ENCODE data around the gene GLYR1. TPM values are rescaled to one million over a fixed set of nuclear protein-coding genes. Genes with fewer than 3 reads are reported as not detected.

The GLYR1 gene
- total and polyA plus RNA-seq, 4 donors: 18.1 to 50.2 (median 40.6) TPM

GRCh38 chr16:4775005-4775404, 72.1 kb downstream of the GLYR1 start:
- no peak for TF ChIP-seq HNF4A (conservative IDR thresholded peaks at IDR 0.05)
- TF ChIP-seq, protein P1, sequence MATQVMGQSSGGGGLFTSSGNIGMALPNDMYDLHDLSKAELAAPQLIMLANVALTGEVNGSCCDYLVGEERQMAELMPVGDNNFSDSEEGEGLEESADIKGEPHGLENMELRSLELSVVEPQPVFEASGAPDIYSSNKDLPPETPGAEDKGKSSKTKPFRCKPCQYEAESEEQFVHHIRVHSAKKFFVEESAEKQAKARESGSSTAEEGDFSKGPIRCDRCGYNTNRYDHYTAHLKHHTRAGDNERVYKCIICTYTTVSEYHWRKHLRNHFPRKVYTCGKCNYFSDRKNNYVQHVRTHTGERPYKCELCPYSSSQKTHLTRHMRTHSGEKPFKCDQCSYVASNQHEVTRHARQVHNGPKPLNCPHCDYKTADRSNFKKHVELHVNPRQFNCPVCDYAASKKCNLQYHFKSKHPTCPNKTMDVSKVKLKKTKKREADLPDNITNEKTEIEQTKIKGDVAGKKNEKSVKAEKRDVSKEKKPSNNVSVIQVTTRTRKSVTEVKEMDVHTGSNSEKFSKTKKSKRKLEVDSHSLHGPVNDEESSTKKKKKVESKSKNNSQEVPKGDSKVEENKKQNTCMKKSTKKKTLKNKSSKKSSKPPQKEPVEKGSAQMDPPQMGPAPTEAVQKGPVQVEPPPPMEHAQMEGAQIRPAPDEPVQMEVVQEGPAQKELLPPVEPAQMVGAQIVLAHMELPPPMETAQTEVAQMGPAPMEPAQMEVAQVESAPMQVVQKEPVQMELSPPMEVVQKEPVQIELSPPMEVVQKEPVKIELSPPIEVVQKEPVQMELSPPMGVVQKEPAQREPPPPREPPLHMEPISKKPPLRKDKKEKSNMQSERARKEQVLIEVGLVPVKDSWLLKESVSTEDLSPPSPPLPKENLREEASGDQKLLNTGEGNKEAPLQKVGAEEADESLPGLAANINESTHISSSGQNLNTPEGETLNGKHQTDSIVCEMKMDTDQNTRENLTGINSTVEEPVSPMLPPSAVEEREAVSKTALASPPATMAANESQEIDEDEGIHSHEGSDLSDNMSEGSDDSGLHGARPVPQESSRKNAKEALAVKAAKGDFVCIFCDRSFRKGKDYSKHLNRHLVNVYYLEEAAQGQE (IDR thresholded peaks at IDR 0.05): no peak
- TF ChIP-seq TAF1 (conservative IDR thresholded peaks at IDR 0.05): no peak
- TF ChIP-seq JUND (IDR thresholded peaks at IDR 0.05): no peak
- TF ChIP-seq SP1 (IDR thresholded peaks at IDR 0.05): no peak
- no peak overlapping the region for H3K27ac ChIP-seq (ENCODE audit: low read depth in 1 of 2, low read length in 2 of 2)
- H3K36me3 ChIP-seq (ENCODE audit: control insufficient read depth in 4 of 4, insufficient read depth in 3 of 4, low read depth in 1 of 4, low read length in 3 of 4): no peaks in the 10 kb centered on the region
- H3K4me3 ChIP-seq (ENCODE audit: low read depth in 1 of 3, low read length in 3 of 3): no peak overlapping the region
- H3K27me3 ChIP-seq (ENCODE audit: control insufficient read depth in 4 of 4, insufficient read depth in 4 of 4, low read length in 3 of 4): no peaks in the 10 kb centered on the region
- no peaks in the 10 kb centered on the region for H3K9me3 ChIP-seq (ENCODE audit: control insufficient read depth in 4 of 4, low read length in 3 of 4)
- H3K4me1 ChIP-seq (ENCODE audit: control insufficient read depth in 4 of 4, insufficient read depth in 4 of 4, low read length in 3 of 4): no peaks in the 10 kb centered on the region
- 93% methylated on average over 13 of the region's 13 CpGs for WGBS
- DNase-seq (ENCODE audit: low spot score): no peak
- no peak overlapping the region for H3K9ac ChIP-seq (ENCODE audit: low read depth in 1 of 2, low read length in 2 of 2)

GRCh38 chr16:4772351-4772750, 74.7 kb downstream of the GLYR1 start:
- 92% methylated on average over 5 of the region's 5 CpGs for WGBS
- Histone ChIP-seq H3K36me3 (ENCODE audit: control insufficient read depth in 4 of 4, insufficient read depth in 3 of 4, low read depth in 1 of 4, low read length in 3 of 4) (no peaks in the 10 kb centered on the region), H3K27ac (ENCODE audit: low read depth in 1 of 2, low read length in 2 of 2) (no peak overlapping the region), H3K9me3 (ENCODE audit: control insufficient read depth in 4 of 4, low read length in 3 of 4) (no peaks in the 10 kb centered on the region), H3K4me3 (ENCODE audit: low read depth in 1 of 3, low read length in 3 of 3) (no peak overlapping the region), H3K27me3 (ENCODE audit: control insufficient read depth in 4 of 4, insufficient read depth in 4 of 4, low read length in 3 of 4) (no peaks in the 10 kb centered on the region), H3K4me1 (ENCODE audit: control insufficient read depth in 4 of 4, insufficient read depth in 4 of 4, low read length in 3 of 4) (peaks cover 3 to 16% (median 14%) of the 10 kb centered on the region in 4 donors), H3K9ac (ENCODE audit: low read depth in 1 of 2, low read length in 2 of 2) (no peak overlapping the region)
- TF ChIP-seq HNF4A (conservative IDR thresholded peaks at IDR 0.05) (no peak), TAF1 (conservative IDR thresholded peaks at IDR 0.05) (no peak), RAD21 (IDR thresholded peaks at IDR 0.05) (no peak), ZBTB33 (IDR thresholded peaks at IDR 0.05) (no peak), JUND (IDR thresholded peaks at IDR 0.05) (no peak), YY1 (IDR thresholded peaks at IDR 0.05) (no peak), FOXA2 (IDR thresholded peaks at IDR 0.05) (no peak), MAX (IDR thresholded peaks at IDR 0.05) (no peak), EGR1 (IDR thresholded peaks at IDR 0.05; ENCODE audit: low read depth in 2 of 2) (no peak), RXRA (IDR thresholded peaks at IDR 0.05) (no peak), NR2F2 (IDR thresholded peaks at IDR 0.05) (no peak)
- TF ChIP-seq, protein P2, sequence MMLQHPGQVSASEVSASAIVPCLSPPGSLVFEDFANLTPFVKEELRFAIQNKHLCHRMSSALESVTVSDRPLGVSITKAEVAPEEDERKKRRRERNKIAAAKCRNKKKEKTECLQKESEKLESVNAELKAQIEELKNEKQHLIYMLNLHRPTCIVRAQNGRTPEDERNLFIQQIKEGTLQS (IDR thresholded peaks at IDR 0.05): no peak
- DNase-seq (ENCODE audit: low spot score): no peak
